Measurements from ENCODE around the gene TNS3.

TNS3 gene

GRCh38 chr7:47400741-47401206, 181.1 kb downstream of the TNS3 start:
- no peak for DNase-seq

GRCh38 chr7:47400001-47400400, 181.9 kb downstream of the TNS3 start:
- DNase-seq = no peak

- no peak for DNase-seq
Measured at GRCh38 chr7:47394751-47395252, 187.1 kb downstream of the TNS3 start.

- DNase-seq = no peak
Measured at GRCh38 chr7:47394216-47394615, 187.7 kb downstream of the TNS3 start.

- no peak for DNase-seq
Measured at GRCh38 chr7:47393406-47393805, 188.5 kb downstream of the TNS3 start.

- no peak for DNase-seq
Measured at GRCh38 chr7:47392241-47392759, 189.6 kb downstream of the TNS3 start.

GRCh38 chr7:47391726-47392125, 190.2 kb downstream of the TNS3 start:
- DNase-seq = no peak

- DNase-seq = no peak
Measured at GRCh38 chr7:47390914-47391313, 191.0 kb downstream of the TNS3 start.

GRCh38 chr7:47389923-47390630, 191.8 kb downstream of the TNS3 start:
- no peak for DNase-seq

- no peak for DNase-seq
Measured at GRCh38 chr7:47389171-47389922, 192.6 kb downstream of the TNS3 start.

GRCh38 chr7:47387506-47387905, 194.4 kb downstream of the TNS3 start:
- no peak for DNase-seq

GRCh38 chr7:47386273-47386835, 195.6 kb downstream of the TNS3 start:
- DNase-seq = no peak

- no peak for DNase-seq
Measured at GRCh38 chr7:47385536-47386125, 196.3 kb downstream of the TNS3 start.

- DNase-seq = no peak
Measured at GRCh38 chr7:47384755-47385535, 197.0 kb downstream of the TNS3 start.

- no peak for DNase-seq
Measured at GRCh38 chr7:47383696-47384445, 198.0 kb downstream of the TNS3 start.

GRCh38 chr7:47383072-47383471, 198.8 kb downstream of the TNS3 start:
- DNase-seq = no peak

GRCh38 chr7:47382200-47382599, 199.7 kb downstream of the TNS3 start:
- DNase-seq = no peak

GRCh38 chr7:47381134-47381495, 200.8 kb downstream of the TNS3 start:
- no peak for DNase-seq

GRCh38 chr7:47380325-47381133, 201.4 kb downstream of the TNS3 start:
- DNase-seq = no peak

GRCh38 chr7:47379629-47380324, 202.1 kb downstream of the TNS3 start:
- DNase-seq = no peak

Measured in GF-D8 (cell line).